ENCODE data around the gene TAF13. TPM values are rescaled to one million over a fixed set of nuclear protein-coding genes. Genes with fewer than 3 reads are reported as not detected.

The TAF13 gene
- total and polyA plus RNA-seq, 2 of the 4 experiments (the other 2 are of a cell fraction) = 13.1 to 42.5 TPM

DNA sequence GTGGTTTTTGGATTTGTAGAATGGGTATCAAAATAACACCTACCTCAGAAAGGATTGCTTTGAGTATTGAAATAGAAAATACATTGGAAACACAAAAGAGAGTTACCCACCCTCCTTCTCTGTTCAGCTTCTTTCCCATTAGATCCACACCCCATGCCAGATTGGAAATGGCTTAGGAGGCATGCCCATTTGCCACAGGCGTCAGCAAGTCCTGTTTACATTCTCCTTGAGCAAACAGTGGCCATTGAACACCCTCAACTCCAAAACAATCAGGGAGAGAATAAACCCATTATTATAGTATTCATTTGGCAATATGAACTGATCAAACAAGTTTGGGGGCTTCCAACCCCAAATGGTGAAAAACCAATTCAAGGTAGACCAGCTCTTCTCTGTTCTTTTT is 40.5 kb upstream of the TAF13 start:
- ChIA-PET POLR2A (ENCODE audit: unreplicated experiment) (interaction anchor here (0.6 kb wide), 1 partner anchor 16 kb away, joined by 3 read pairs; no protein-coding TSS in a partner anchor), CTCF (no interaction called here)
- Histone ChIP-seq H3K36me3 (ENCODE audit: control insufficient read depth, insufficient read depth, low read length) (no peaks in the 10 kb centered on the region), H3K4me1 (ENCODE audit: control insufficient read depth, insufficient read depth, low read length) (peaks cover 2% of the 10 kb centered on the region; the same call in 1 of the 2 replicates), H4K8ac (ENCODE audit: low read depth in 2 of 2, low read length in 2 of 2) (no peak overlapping the region), H3K18ac (ENCODE audit: low read depth, low read length) (no peak overlapping the region), H2AFZ (replicated peaks; ENCODE audit: low read length, poor library complexity) (no peak overlapping the region), H4K91ac (ENCODE audit: insufficient read depth, low read depth, low read length) (no peak overlapping the region), H4K5ac (ENCODE audit: low read depth, low read length) (no peak overlapping the region), H3K27me3 (ENCODE audit: control insufficient read depth, insufficient read depth, low read length) (peaks cover 23% of the 10 kb centered on the region), H3K23ac (ENCODE audit: low read depth, low read length) (no peak overlapping the region), H2BK15ac (ENCODE audit: low read depth, low read length) (no peak overlapping the region), H3K9me1 (ENCODE audit: insufficient read depth, low read length) (no peaks in the 10 kb centered on the region), H3K27ac (ENCODE audit: insufficient read depth, low read length) (no peak overlapping the region), H4K20me1 (ENCODE audit: insufficient read depth, low read length) (no peaks in the 10 kb centered on the region), H3K14ac (replicated peaks; ENCODE audit: low read depth, low read length) (no peak overlapping the region), H3K79me1 (ENCODE audit: low read depth in 1 of 2, low read length in 2 of 2) (no peaks in the 10 kb centered on the region), H2AK9ac (replicated peaks; ENCODE audit: low read depth, low read length, poor library complexity) (no peak overlapping the region), H2BK5ac (ENCODE audit: low read depth, low read length, poor library complexity, severe bottlenecking) (no peak overlapping the region), H3K9me3 (ENCODE audit: control insufficient read depth, insufficient read depth, low read length) (no peaks in the 10 kb centered on the region), H3K9ac (ENCODE audit: low read depth, low read length) (no peak overlapping the region), H3K4me2 (ENCODE audit: low read depth, low read length) (no peak overlapping the region), H3K4ac (ENCODE audit: low read depth, low read length) (no peak overlapping the region), H3K4me3 (ENCODE audit: insufficient read depth, low read depth, low read length) (no peak overlapping the region), H2AK5ac (ENCODE audit: low read depth, low read length) (no peak overlapping the region), H2BK120ac (ENCODE audit: low read depth, low read length) (no peak overlapping the region), H2BK20ac (ENCODE audit: low read depth, low read length) (no peak overlapping the region), H3K56ac (ENCODE audit: extremely low read depth, insufficient read depth, low read length) (no peak overlapping the region)
- ATAC-seq (ENCODE audit: low read depth) (no peak), DNase-seq (no peak)
- dilution Hi-C loops (cut with HindIII; ENCODE audit: low sequenced_read_pairs, unreplicated experiment) (no loop called here), intact Hi-C loops (cut with micrococcal nuclease) (no loop called here), in situ Hi-C loops (cut with MboI; ENCODE audit: low sequenced_read_pairs) (no loop called here)
- BruUV-seq (replicated peaks) = no TSS peak
- no peak for TF ChIP-seq NFE2L2 (IDR thresholded peaks at IDR 0.05; ENCODE audit: low read depth, low read length)
- TF ChIP-seq, protein P1, sequence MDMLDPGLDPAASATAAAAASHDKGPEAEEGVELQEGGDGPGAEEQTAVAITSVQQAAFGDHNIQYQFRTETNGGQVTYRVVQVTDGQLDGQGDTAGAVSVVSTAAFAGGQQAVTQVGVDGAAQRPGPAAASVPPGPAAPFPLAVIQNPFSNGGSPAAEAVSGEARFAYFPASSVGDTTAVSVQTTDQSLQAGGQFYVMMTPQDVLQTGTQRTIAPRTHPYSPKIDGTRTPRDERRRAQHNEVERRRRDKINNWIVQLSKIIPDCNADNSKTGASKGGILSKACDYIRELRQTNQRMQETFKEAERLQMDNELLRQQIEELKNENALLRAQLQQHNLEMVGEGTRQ (IDR thresholded peaks at IDR 0.05; ENCODE audit: low read depth, low read length) = no peak
- no peak for TF ChIP-seq FOS (IDR thresholded peaks at IDR 0.05; ENCODE audit: low read depth, low read length)
- no peak for TF ChIP-seq CHD1 (IDR thresholded peaks at IDR 0.05; ENCODE audit: low read depth, low read length)
- TF ChIP-seq, protein P2, sequence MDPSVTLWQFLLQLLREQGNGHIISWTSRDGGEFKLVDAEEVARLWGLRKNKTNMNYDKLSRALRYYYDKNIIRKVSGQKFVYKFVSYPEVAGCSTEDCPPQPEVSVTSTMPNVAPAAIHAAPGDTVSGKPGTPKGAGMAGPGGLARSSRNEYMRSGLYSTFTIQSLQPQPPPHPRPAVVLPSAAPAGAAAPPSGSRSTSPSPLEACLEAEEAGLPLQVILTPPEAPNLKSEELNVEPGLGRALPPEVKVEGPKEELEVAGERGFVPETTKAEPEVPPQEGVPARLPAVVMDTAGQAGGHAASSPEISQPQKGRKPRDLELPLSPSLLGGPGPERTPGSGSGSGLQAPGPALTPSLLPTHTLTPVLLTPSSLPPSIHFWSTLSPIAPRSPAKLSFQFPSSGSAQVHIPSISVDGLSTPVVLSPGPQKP (IDR thresholded peaks at IDR 0.05; ENCODE audit: borderline replicate concordance, low read depth, low read length) = no peak
- no peak for TF ChIP-seq POLR2A (IDR thresholded peaks at IDR 0.05; ENCODE audit: low read depth, low read length)
- TF ChIP-seq CEBPB (IDR thresholded peaks at IDR 0.05; ENCODE audit: low read depth, low read length) = no peak
- TF ChIP-seq SMC3 (IDR thresholded peaks at IDR 0.05; ENCODE audit: low read depth, low read length) = no peak
- no peak for TF ChIP-seq RFX5 (IDR thresholded peaks at IDR 0.05; ENCODE audit: low read depth, low read length)
- no peak for TF ChIP-seq MXI1 (IDR thresholded peaks at IDR 0.05; ENCODE audit: borderline replicate concordance, low read depth, low read length)
- no peak for TF ChIP-seq RAD21 (IDR thresholded peaks at IDR 0.05; ENCODE audit: low read length)
- TF ChIP-seq, protein P3, sequence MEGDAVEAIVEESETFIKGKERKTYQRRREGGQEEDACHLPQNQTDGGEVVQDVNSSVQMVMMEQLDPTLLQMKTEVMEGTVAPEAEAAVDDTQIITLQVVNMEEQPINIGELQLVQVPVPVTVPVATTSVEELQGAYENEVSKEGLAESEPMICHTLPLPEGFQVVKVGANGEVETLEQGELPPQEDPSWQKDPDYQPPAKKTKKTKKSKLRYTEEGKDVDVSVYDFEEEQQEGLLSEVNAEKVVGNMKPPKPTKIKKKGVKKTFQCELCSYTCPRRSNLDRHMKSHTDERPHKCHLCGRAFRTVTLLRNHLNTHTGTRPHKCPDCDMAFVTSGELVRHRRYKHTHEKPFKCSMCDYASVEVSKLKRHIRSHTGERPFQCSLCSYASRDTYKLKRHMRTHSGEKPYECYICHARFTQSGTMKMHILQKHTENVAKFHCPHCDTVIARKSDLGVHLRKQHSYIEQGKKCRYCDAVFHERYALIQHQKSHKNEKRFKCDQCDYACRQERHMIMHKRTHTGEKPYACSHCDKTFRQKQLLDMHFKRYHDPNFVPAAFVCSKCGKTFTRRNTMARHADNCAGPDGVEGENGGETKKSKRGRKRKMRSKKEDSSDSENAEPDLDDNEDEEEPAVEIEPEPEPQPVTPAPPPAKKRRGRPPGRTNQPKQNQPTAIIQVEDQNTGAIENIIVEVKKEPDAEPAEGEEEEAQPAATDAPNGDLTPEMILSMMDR (conservative IDR thresholded peaks at IDR 0.05; ENCODE audit: low read depth, low read length) = no peak
- TF ChIP-seq MAFK (IDR thresholded peaks at IDR 0.05; ENCODE audit: low read depth, low read length) = no peak
- TF ChIP-seq MAZ (IDR thresholded peaks at IDR 0.05; ENCODE audit: borderline replicate concordance, low read depth, low read length) = no peak
- TF ChIP-seq RCOR1 (IDR thresholded peaks at IDR 0.05; ENCODE audit: insufficient replicate concordance, low read length) = no peak
- no peak for TF ChIP-seq BHLHE40 (IDR thresholded peaks at IDR 0.05; ENCODE audit: low read depth, low read length)
- WGBS, 2 experiments (ENCODE audit: extremely low coverage in 2 of 2, insufficient read length in 1 of 2) = no CpG with 5 or more reads among the region's 1 CpG

All from IMR-90 (cell line).